Urinary bladder (tissue), 4 donors: ENCODE data around the gene OTUD1. TPM values are rescaled to one million over a fixed set of nuclear protein-coding genes. Genes with fewer than 3 reads are reported as not detected.
"Not testable (repeated sequence)": the region's sequence is repeated elsewhere in the genome, so short reads cannot be mapped to it uniquely, and the experiment has no call there.

Experiments
- DNase-seq: peaks from one replicate; pipeline ENCODE4 v3.0.0-alpha.2; 2015; ENCODE audit errors: extremely low spot score
- H3K27ac ChIP-seq: one replicate; pipeline ENCODE4 v1.5.1; 2013; ENCODE audit warnings: low read depth, mild to moderate bottlenecking, moderate library complexity
- H3K36me3 ChIP-seq: one replicate; pipeline ENCODE4 v1.6.1; 2013; ENCODE audit warnings: mild to moderate bottlenecking, moderate library complexity; ENCODE audit not compliant: insufficient read depth
- H3K4me1 ChIP-seq: one replicate; pipeline ENCODE4 v1.6.1; 2013; ENCODE audit warnings: mild to moderate bottlenecking, moderate library complexity; ENCODE audit not compliant: insufficient read depth
- H3K4me3 ChIP-seq: one replicate; pipeline ENCODE4 v1.5.1; 2013; ENCODE audit warnings: low read depth, low read length
- WGBS: extraction: QIAGEN DNeasy Blood & Tissue Kit; methylation state at CpG from one replicate; pipeline ENCODE4 v1.1.7; 2013; 5-methylcytosine and 5-hydroxymethylcytosine counted together
- polyA plus RNA-seq: library from polyadenylated mRNA; stranded (reverse); fragments of 200-250 nt; gene quantifications from one replicate; pipeline ENCODE4 v1.2.3, GENCODE V29; 2013
- total RNA-seq: library from RNA; depleted of rRNA; stranded (reverse); fragments of >200 nt; gene quantifications from one replicate; pipeline ENCODE4 v1.2.3, GENCODE V29; 2014
- donor health status: healthy with polysubstance abuse.
- donor health status: healthy.

The OTUD1 gene, protein sequence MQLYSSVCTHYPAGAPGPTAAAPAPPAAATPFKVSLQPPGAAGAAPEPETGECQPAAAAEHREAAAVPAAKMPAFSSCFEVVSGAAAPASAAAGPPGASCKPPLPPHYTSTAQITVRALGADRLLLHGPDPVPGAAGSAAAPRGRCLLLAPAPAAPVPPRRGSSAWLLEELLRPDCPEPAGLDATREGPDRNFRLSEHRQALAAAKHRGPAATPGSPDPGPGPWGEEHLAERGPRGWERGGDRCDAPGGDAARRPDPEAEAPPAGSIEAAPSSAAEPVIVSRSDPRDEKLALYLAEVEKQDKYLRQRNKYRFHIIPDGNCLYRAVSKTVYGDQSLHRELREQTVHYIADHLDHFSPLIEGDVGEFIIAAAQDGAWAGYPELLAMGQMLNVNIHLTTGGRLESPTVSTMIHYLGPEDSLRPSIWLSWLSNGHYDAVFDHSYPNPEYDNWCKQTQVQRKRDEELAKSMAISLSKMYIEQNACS
- 13.5 TPM for total RNA-seq
- polyA plus RNA-seq = 9.8 TPM

DNA sequence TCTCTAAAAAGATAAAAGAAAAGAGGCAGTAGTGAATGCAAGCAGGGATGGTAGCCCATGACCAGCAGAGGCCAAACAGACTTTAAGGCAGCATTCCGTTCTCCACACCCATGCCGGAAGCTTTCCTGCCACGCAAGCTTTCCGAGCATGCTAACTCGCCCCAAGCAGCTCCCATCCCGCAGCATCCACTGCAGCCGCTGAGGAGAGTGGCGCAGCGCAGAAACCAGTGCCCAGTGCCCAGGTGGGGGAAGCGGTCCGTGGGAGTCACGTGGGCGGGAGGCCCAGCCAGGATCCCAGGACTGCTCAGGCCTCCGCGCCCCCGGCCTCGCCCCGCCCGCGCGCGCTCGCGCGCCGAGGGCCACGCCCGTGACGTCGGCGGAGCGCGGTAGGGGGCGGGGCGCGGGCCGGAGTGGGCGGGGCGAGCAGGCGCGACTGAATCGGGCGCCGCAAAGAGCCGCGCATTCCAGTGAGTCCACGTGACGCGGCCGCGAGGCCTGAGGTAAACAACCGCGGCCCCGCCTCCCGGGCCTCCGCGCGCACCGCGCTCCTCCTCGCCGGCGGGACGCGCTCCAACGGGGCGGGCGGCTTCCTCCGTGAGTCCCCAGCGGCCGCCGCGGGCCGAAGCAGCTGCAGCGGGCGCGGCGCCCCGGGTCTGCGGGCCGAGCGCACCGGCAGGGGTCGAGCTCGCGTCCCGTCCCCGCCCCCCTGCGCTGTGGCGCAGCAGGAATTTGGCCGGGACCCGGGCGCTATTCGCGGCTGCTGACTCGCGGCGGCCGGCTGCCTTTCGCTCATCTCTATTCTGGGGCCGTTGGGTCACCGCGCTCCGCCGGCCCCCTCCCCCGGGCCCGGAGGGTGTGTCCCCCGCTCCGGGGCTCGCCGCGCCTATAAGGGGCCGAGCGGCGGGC, at the start of gene OTUD1:
Gene OTUD1 (plus strand): TSS at position 529 of the 905 bp plus-strand sequence. CDS start 383 bp downstream, outside the sequence.
- peak; percentile 76 for DNase-seq
- Histone ChIP-seq H3K4me1 (no peaks in the 10 kb centered on the region), H3K27ac (peak within 1 kb of the TSS; percentile 97), H3K36me3 (no peaks in the 10 kb centered on the region), H3K4me3 (peak within 1 kb of the TSS; percentile 100)
- WGBS = under 1% methylated on average over 115 of the region's 115 CpGs

DNA sequence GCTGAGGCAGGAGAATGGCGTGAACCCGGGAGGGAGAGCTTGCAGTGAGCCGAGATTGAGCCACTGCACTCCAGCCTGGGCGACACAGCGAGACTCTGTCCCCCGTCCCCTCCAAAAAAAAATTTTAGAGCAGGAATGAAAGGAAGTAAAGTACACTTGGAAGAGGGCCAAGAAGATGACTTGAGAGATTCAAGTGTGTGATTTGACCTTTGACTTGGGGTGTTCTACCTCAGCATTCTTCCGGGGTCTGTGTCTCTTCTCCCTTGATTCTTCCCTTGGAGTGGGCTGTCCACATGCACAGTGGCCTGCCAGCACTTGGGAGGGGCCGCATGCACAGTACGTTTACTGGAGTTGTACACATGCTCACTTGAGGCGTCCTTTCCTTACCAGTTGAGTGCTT, 48.5 kb upstream of the OTUD1 start:
- DNase-seq, H3K4me3 ChIP-seq, H3K27ac ChIP-seq, H3K4me1 ChIP-seq, H3K36me3 ChIP-seq: not testable (repeated sequence)
- 86% methylated on average over 10 of the region's 10 CpGs for WGBS

DNA sequence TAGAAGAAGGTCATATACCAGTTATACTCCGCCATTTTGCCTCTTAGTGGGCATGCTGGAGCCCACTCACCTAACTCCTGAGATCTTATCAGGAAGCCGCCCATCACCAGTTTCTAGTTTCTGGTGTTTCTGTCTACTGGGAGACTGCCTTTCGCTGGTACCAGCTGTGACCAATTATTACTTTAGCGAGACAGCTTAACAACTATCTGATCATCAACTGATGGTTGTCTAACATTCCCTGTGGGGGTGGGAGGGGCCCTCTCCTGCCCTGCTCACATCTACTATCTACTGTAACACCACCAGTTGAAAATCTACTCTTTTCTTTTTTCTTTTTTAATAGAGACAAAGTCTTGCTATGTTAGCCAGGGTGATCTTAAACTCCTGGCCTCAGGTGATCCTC, 48.1 kb upstream of the OTUD1 start:
- Histone ChIP-seq H3K4me3 (no peak overlapping the region), H3K36me3 (no peaks in the 10 kb centered on the region), H3K4me1 (no peaks in the 10 kb centered on the region), H3K27ac (no peak overlapping the region)
- DNase-seq = no peak
- WGBS = 75% methylated on average over 4 of the region's 4 CpGs

DNA sequence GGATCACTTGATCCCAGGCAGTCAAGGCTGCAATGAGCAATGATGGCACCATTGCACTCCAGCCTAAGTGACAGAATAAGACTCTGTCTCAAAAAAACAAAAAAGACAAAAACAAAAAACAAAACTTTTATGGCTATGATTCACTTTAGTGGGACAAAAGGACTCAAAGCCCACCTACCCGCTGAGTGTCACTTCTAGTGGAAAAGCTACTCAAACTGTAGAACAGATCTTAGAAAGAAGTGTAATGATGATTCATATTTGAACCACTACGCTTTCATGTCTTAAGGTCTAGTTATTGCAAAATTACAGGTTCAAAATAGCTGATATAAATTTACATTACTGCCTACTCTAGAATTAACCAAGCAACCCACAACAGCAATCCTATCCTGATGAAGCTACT, 47.1 kb upstream of the OTUD1 start:
- no peak overlapping the region for H3K27ac ChIP-seq
- 94% methylated on average over 2 of the region's 2 CpGs for WGBS
- no peaks in the 10 kb centered on the region for H3K4me1 ChIP-seq
- H3K36me3 ChIP-seq = no peaks in the 10 kb centered on the region
- H3K4me3 ChIP-seq = no peak overlapping the region
- no peak for DNase-seq

DNA sequence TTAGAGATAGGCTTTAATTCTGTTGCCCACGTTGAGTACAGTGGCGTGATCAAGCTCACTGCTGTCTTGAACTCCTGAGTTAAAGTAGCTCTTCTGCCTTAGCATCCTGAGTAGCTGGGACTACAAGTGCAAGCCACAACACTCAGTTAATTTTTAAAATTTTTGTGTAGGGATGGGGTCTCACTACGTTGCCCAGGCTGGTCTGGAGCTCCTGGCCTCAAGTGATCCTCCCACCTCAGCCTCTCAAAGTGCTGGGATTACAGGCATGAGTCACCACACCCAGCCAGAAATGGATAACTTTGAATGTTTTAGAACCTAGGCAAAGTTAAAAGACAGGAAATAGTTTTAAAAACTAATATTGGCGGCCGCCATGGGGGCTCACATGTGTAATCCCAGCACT, 43.9 kb upstream of the OTUD1 start:
- WGBS = 94% methylated on average over 5 of the region's 5 CpGs
- Histone ChIP-seq H3K36me3 (no peaks in the 10 kb centered on the region), H3K27ac (no peak overlapping the region), H3K4me1 (no peaks in the 10 kb centered on the region), H3K4me3 (no peak overlapping the region)
- DNase-seq = no peak

DNA sequence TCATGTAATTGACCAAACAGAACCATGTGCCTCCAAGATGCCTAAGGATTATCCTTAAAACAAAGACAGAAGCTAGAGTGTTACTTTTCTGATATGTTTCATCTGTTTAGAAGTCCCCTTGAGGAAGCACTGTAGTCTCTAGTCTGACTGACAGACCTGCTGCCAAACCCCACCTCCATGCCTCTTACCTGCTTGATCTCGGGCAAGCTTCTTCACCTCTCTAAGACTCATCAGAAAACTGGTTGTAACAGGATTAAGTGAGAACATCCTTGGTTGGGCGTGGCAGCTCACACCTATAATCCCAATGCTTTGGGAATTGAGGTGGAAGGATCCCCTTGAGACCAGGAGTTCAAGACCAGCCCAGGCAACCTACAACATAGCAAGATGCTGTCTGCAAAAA, 42.2 kb upstream of the OTUD1 start:
- DNase-seq = no peak
- H3K4me3 ChIP-seq = no peak overlapping the region
- 88% methylated on average over 2 of the region's 2 CpGs for WGBS

DNA sequence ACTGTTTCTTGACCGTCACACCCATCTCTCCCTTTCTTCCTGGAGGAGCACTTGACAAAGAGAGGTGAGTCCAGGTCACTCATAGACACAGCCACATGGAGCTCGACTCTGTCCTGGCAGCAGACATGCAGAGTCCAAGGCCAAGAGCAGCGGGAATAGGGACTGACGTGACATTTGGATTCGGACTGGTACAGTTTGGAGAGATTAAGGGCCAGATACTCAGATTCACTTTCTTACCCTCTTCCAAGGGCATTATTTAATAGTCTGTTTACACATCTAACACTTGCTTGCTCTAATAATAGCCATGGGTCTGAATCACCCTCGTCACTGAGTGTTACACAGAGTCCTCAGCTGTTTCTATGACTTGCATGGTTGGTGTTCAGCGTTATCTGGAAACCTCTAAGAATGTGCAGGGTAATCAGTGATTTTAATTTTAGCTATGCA, 39.2 kb upstream of the OTUD1 start:
- no peak for DNase-seq
- Histone ChIP-seq H3K4me3 (no peak overlapping the region), H3K27ac (no peak overlapping the region), H3K36me3 (no peaks in the 10 kb centered on the region), H3K4me1 (no peaks in the 10 kb centered on the region)
- 54% methylated on average over 7 of the region's 7 CpGs for WGBS

More for the DNA sequence above, 42.2 kb upstream of the OTUD1 start:
- Histone ChIP-seq H3K36me3 (no peaks in the 10 kb centered on the region), H3K4me1 (no peaks in the 10 kb centered on the region), H3K27ac (no peak overlapping the region)

DNA sequence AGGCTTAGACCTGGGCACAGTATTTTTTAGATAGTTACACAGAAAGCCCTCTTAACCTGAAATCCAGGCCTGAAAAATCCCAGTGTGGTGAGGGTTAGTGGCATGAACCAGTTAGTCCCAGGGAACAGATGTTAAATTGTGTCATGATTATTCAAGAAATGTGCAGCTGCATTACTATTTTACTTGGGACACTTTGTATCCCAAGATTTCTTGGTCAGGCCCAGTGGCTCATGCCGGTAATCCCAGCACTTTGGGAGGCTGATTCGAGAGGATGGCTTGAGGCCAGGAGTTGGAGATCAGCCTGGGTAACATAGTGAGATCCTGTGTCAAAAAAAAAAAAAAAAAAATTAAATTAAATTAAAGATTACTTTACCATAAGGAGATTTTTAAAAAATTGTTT, 36.0 kb upstream of the OTUD1 start:
- no peaks in the 10 kb centered on the region for H3K4me1 ChIP-seq
- no peak overlapping the region for H3K27ac ChIP-seq
- WGBS = 80% methylated on average over 2 of the region's 2 CpGs
- no peak overlapping the region for H3K4me3 ChIP-seq
- no peaks in the 10 kb centered on the region for H3K36me3 ChIP-seq
- DNase-seq = no peak

DNA sequence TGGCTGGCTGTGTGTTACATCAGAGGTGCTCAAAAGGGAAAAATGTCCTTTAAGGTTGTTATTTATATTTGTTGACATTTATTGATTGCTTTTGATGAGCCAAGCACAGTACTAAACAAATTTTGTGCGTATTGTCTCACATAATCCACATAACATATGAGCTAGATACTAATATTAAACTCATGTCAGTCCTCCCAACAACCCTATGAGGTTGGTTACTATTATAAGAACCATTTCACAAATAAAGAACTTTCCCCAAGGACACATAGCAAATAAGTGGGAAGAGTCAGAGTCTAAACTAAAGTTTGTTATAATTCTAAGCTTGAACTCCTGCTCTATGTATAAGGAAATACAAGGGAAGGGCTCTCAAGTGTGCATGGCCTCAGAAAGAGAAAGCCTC, 35.6 kb upstream of the OTUD1 start:
- no peak for DNase-seq
- Histone ChIP-seq H3K27ac (no peak overlapping the region), H3K36me3 (no peaks in the 10 kb centered on the region), H3K4me3 (no peak overlapping the region), H3K4me1 (no peaks in the 10 kb centered on the region)
- 51% methylated on average over 1 of the region's 1 CpG for WGBS

DNA sequence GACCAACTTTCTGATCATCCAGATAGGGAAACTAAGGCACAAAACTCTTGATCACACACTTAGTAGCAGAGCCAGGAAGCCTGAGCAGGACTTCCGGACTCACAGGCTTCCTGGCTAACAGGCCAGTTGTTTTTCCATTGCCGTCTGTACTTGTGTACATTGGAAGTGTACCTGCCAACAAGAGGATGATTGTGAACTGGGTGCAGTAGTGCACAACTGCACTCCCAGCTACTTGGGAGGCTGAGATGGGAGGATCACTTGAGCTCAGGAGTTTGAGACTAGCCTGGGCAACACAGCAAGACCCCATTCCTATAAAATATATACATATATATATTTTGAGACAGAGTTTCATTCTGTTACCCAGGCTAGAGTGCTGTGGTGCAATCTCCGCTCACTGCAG, 35.2 kb upstream of the OTUD1 start:
- WGBS = 83% methylated on average over 3 of the region's 3 CpGs
- Histone ChIP-seq H3K27ac (no peak overlapping the region), H3K4me3 (no peak overlapping the region), H3K4me1 (no peaks in the 10 kb centered on the region), H3K36me3 (no peaks in the 10 kb centered on the region)
- no peak for DNase-seq

DNA sequence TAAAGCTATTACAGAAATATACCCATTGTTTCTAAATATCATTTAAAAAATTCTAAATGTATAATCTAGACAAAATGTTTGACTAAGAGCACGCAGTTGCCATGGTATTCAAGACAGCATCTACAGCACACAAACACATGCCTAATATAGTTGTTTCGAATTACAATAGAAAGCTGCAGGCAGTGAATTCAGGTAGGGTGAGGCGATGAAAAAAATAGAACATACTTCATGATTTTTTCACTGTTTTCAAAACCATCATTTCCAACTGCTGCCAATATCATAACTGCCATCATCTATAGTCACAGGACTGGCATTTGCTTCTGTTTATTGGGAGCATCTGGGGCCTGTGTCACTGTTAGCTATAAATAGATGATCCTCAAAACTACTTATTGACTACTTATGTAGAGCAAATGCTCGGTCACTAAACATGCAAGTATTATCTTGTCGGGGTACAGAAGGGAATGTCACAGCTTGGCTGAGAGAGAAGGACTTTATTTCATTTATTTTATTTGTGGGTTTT, 34.4 kb upstream of the OTUD1 start:
- H3K4me3 ChIP-seq = no peak overlapping the region
- no peaks in the 10 kb centered on the region for H3K36me3 ChIP-seq
- 86% methylated on average over 5 of the region's 5 CpGs for WGBS
- no peak overlapping the region for H3K27ac ChIP-seq
- no peak for DNase-seq
- H3K4me1 ChIP-seq = no peaks in the 10 kb centered on the region

DNA sequence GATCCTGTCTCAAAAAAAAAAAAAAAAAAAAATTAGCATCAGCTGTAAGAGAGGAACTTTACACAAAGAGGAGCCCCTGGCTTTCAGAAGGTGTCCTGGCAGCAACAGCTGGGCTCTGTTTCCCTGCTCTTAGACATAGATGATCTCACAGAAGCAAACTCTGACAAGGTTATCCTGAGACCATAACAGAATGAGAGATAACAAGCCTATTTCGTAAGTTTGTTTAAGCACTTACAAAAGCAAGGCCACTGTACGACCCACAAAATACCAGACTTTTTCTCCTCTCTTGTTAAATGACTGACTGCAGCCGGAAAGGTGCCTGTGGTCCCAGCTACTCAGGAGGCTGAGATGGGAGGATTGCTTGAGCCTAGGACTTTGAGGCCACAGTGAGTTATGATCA, 33.3 kb upstream of the OTUD1 start:
- Histone ChIP-seq H3K4me1 (no peaks in the 10 kb centered on the region), H3K4me3 (no peak overlapping the region), H3K27ac (no peak overlapping the region), H3K36me3 (no peaks in the 10 kb centered on the region)
- WGBS = 39% methylated on average over 3 of the region's 3 CpGs
- no peak for DNase-seq

DNA sequence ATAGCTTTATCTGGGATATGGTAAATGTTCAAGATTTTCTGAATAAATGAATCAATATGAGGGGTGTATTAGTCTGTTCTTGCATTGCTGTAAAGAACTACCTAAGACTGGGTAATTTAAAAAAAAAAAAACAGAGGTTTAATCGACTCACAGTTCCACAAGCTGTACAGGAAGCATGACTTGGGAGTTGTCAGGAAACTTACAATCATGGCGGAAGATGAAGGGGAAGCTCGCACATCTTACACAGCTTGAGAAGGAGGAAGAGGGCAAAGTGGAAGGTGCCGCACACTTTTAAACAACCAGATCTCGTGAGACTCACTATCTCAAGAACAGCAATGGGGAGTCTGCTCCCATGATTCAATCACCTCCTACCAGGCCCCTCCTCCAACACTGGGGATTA, 32.5 kb upstream of the OTUD1 start:
- Histone ChIP-seq H3K27ac (no peak overlapping the region), H3K36me3 (no peaks in the 10 kb centered on the region), H3K4me3 (no peak overlapping the region), H3K4me1 (no peaks in the 10 kb centered on the region)
- 83% methylated on average over 5 of the region's 5 CpGs for WGBS
- no peak for DNase-seq
